Cardiac fibroblast (primary cell): ENCODE data around the gene ARHGEF4.

Source experiments
- DNase-seq, 2 donors: peaks; one replicate each; pipeline versions ENCODE4 v3.0.0 to v3.0.0-alpha.2; 2010; ENCODE audit warnings: low read depth in 2 of 2
- H3K4me3 ChIP-seq, 2 donors: replicated peaks in 1 of 2; 1 replicate in 1 of 2; 2 replicates in 1 of 2; pipeline ENCODE4 v1.5.1; 2011; ENCODE audit warnings: low read depth in 2 of 2, low read length in 2 of 2, mild to moderate bottlenecking in 2 of 2, moderate library complexity in 1 of 2
- TF ChIP-seq, protein P1 (sequence below): IDR thresholded peaks from one replicate; pipeline ENCODE4 v1.5.1; 2011; ENCODE audit warnings: low read depth, mild to moderate bottlenecking, low read length, inconsistent platforms

ARHGEF4 gene, protein sequence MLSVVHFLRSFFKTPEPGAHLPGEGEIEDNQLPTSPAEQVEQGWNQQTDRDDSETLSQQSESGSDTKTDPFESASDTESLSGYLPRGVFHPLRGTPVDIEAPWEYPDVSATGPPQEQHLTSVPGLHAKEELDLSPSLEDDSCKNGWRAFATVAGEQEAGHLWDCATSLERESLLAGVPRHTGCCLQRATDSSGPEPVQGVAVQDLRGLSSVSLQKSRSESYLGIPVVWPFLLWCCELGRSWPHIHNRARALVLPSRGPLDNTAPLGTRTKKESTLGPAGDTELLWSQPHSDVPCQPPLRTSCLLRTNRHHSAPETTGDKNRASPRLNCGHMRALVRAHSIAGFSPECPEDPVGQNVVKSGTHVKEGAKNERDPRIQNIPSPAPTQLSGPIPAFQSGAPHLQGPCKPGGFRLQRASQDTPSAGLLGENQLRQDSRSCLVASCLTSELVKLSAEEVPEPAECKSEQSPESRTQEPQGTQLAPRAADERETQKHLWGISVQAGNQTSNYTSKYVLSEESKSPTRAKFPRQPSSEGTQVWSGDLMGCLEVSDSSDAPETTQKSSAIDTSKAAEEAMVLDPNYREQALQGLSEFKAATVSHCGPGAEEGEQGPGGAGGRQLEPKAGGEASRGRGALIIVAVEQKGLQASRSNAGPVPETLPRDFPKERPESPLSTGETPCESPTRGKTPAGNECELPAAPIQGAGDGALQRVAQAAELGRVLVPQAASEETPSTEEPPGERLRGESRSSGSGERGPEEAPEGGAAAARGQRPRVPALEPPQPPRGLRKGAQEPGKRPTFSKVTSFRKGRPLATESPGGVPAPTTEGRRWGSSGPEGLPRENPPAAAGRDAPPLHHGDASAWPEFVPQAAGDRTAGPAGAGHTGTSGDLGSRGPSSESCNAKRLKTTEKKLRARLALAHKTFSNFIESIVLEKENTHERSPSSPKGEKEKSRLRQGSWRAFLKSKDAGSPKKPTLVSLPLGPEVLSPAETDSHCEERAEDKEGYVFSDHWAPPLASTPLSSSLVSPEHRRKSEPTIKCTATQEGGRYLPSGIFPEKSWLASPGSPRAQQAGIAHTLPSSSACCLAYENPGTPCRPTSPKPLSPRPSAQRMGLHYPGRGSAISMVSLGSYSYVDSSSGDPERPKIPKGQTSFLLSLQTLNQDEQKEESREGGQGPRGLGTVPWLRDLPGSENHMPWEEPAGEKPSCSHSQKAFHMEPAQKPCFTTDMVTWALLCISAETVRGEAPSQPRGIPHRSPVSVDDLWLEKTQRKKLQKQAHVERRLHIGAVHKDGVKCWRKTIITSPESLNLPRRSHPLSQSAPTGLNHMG (N-terminal part only)

DNA sequence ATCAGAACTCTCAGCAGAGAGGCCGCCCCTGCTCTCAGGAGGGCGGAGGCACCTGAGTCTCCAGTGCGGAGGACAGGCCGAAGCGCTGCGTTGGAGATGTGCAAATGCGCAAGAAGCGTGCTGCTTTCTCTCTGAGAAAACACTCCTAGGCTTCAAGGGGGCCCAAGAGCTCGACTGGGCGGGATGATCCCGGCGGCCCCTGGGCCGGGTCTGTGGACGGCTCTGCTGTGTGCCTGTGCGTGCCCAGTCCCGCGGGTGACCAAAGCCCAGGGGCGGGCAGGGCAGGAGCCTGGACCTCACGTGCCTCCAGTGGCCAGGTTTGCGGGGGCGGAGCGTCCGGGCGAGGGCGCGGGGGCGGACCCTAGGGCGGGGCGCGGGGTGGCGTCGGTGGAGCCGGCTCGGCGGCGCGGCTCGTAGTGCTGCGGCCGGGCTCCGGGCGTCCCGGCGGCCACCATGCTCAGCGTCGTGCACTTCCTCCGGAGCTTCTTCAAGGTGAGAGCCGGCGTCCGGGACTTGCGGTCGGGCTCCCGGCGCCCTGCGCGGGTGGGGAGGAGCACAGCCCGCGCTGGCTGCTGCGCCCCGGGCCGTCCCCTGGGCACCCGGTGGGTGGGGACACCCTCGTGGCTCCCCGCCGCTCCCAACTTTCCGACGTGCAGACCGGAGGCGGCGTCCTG is at the start of gene ARHGEF4:
ARHGEF4 (plus strand) TSS at position 414 of the 674 bp plus-strand sequence; CDS start at position 454, 40 bp downstream.
- no peak for DNase-seq
- peak within 1 kb of the TSS in 1 of 2 donors; percentile 3 for H3K4me3 ChIP-seq
- TF ChIP-seq, protein P1, sequence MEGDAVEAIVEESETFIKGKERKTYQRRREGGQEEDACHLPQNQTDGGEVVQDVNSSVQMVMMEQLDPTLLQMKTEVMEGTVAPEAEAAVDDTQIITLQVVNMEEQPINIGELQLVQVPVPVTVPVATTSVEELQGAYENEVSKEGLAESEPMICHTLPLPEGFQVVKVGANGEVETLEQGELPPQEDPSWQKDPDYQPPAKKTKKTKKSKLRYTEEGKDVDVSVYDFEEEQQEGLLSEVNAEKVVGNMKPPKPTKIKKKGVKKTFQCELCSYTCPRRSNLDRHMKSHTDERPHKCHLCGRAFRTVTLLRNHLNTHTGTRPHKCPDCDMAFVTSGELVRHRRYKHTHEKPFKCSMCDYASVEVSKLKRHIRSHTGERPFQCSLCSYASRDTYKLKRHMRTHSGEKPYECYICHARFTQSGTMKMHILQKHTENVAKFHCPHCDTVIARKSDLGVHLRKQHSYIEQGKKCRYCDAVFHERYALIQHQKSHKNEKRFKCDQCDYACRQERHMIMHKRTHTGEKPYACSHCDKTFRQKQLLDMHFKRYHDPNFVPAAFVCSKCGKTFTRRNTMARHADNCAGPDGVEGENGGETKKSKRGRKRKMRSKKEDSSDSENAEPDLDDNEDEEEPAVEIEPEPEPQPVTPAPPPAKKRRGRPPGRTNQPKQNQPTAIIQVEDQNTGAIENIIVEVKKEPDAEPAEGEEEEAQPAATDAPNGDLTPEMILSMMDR, result no peak

DNA sequence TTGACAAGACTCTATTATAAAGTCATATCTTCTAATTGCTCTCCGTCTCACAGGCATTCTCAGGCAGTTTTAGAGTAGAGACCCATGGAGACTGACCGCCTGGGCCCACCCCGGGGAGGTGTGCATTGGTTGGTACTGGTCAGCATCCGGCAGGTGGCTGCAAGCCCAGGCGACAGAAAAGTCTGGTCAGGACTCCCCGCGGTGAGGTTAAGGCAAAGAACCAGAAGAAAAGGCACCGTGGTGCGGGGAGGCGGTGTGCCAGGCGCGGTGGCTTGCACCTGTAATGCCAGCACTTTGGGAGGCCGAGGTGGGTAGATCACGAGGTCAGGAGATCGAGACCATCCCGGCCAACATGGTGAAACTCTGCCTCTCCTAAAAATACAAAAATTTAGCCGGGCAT is 48.9 kb upstream of the ARHGEF4 start:
- TF ChIP-seq, protein P1, result no peak
- no peak for DNase-seq
- no peak overlapping the region for H3K4me3 ChIP-seq

DNA sequence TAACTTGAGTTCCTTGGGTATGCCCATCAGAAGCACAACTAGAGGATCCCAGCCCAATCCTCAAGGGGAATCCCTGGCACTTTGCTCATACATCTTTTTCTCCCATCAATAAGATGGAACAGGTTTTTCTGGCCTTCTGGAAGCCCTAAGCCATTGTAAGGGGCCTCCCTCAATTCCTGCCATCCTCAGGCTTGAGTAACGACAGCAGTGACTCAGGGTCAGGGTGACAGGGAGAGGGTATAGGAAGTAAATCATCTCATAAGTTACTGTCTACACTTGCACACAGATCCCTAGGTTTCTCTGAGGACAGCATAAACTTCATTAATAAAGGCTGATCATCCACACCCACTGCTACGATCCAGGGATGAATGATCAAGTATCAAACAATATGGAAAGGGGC is 46.4 kb upstream of the ARHGEF4 start:
- H3K4me3 ChIP-seq, result no peak overlapping the region
- DNase-seq, result no peak
- TF ChIP-seq, protein P1, result no peak

DNA sequence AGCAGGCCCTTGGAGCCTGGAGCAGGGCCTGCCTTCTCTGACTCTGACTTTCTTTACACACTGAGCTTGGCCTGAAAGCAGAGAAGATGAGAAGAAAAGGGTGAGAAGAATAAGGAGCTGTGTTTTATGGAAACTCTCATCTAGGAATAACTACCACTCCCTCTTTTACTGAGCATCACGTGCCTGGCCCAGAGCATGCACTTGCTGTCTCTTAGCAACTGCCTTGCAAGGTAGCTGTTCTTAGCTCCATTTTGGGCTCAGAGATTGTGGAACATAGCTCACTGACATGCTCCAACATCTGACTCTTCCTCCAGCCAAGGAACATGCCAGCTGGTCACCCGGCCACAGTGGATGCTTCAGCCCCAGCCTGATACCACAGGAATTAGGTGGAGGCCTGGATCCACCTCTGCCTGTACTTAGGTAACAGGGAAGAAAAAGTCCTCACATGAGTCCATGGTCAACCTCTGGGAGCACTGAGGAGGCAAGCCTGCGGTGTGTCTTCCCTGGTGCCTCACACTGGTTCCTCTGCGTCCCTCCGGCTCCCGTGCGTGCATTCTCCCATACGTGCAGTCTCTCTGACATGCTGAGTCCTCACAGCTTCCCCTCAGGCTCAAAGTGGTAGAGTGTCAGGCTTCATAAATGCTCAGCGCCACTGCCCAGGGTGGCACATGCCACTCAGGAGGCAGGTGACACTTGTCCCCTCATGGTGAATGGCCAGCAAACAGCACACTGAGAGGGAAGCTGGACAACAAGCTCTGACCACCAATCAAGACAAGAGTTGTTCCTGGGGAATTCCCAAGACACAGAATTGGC is 45.7 kb upstream of the ARHGEF4 start:
- DNase-seq, result no peak
- TF ChIP-seq, protein P1, result no peak

DNA sequence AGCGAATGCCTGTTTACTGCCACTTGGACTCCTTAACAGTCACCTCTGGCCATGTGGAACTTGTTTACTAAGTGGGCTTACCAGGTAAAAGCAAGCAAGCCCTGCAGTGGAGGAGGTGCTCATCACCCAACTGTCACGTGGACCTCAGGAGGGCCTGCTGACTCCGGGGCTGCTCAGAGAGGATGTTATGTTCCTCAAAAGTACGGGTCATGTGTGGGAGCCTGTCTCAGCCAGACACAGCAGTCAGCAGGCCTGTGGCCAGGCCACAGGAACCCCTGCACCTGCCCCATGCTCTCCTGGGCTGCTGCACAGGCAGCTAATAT is 45.1 kb upstream of the ARHGEF4 start:
- no peak for DNase-seq
- TF ChIP-seq, protein P1, result no peak
- H3K4me3 ChIP-seq, result no peak overlapping the region

More for the DNA sequence above, 45.7 kb upstream of the ARHGEF4 start:
- H3K4me3 ChIP-seq, result no peak overlapping the region
